Stimulated activated CD4-positive, alpha-beta T cell treated with anti-CD3 and anti-CD28 coated beads, Interleukin-1b, Interleukin-23, amount 100 ng/mL, for 24 hours (primary cell): ENCODE measurements around the gene PRKCE.
"Not testable (repeated sequence)": the region's sequence is repeated elsewhere in the genome, so short reads cannot be mapped to it uniquely, and the experiment has no call there.

Experiments used
- DNase-seq, 4 experiments: peaks; one replicate each; pipeline ENCODE4 v3.0.0-alpha.2; 2020; ENCODE audit warnings: low read depth in 4 of 4, low spot score in 1 of 4

The PRKCE gene

GRCh38 chr2:46202453-46202852 lies 551.0 kb downstream of the PRKCE start:
- no peak for DNase-seq

- no peak for DNase-seq
Observed at GRCh38 chr2:46202987-46203386, 551.5 kb downstream of the PRKCE start.

GRCh38 chr2:46203636-46204035 lies 552.2 kb downstream of the PRKCE start:
- not testable (repeated sequence) for DNase-seq

- DNase-seq: no peak
Observed at GRCh38 chr2:46207591-46207990, 556.1 kb downstream of the PRKCE start.

- no peak for DNase-seq
Observed at GRCh38 chr2:46208766-46209165, 557.3 kb downstream of the PRKCE start.

- DNase-seq: no peak
Observed at GRCh38 chr2:46210063-46210462, 558.6 kb downstream of the PRKCE start.

GRCh38 chr2:46211461-46211860 lies 560.0 kb downstream of the PRKCE start:
- no peak for DNase-seq

- no peak for DNase-seq
Observed at GRCh38 chr2:46213906-46214305, 562.4 kb downstream of the PRKCE start.

- no peak for DNase-seq
Observed at GRCh38 chr2:46216213-46216612, 564.7 kb downstream of the PRKCE start.

- not testable (repeated sequence) for DNase-seq
Observed at GRCh38 chr2:46223514-46223913, 572.0 kb downstream of the PRKCE start.

- DNase-seq: no peak
Observed at GRCh38 chr2:46225150-46225625, 573.7 kb downstream of the PRKCE start.

- no peak for DNase-seq
Observed at GRCh38 chr2:46225730-46226129, 574.3 kb downstream of the PRKCE start.

- DNase-seq: no peak
Observed at GRCh38 chr2:46226620-46227019, 575.1 kb downstream of the PRKCE start.

- no peak for DNase-seq
Observed at GRCh38 chr2:46227022-46227421, 575.5 kb downstream of the PRKCE start.

- DNase-seq: no peak
Observed at GRCh38 chr2:46227674-46228289, 576.3 kb downstream of the PRKCE start.

GRCh38 chr2:46229134-46230063 lies 577.9 kb downstream of the PRKCE start:
- DNase-seq: no peak

- no peak for DNase-seq
Observed at GRCh38 chr2:46230115-46230571, 578.7 kb downstream of the PRKCE start.

- DNase-seq: no peak
Observed at GRCh38 chr2:46230677-46231425, 579.4 kb downstream of the PRKCE start.

- DNase-seq: no peak
Observed at GRCh38 chr2:46231721-46232120, 580.2 kb downstream of the PRKCE start.

GRCh38 chr2:46232860-46233259 lies 581.4 kb downstream of the PRKCE start:
- no peak for DNase-seq
